PC-9 (cell line): Measurements from ENCODE around the gene LRP8. TPM values are rescaled to one million over a fixed set of nuclear protein-coding genes. Genes with fewer than 3 reads are reported as not detected.

Experiments
- BruUV-seq: library from RNA; stranded (reverse); fragments of 400-500 nt; replicated peaks from 2 replicates; lab custom pipeline; 2021; lab: Mats Ljungman, UMichigan
- CTCF ChIA-PET: fragments of 300-600 bp; sonication (Branson Sonifier 250); formaldehyde crosslinking; loops from one replicate; lab custom pipeline; 2022; ENCODE audit warnings: antibody characterized with exemption; lab: Charles Lee
- POLR2A ChIA-PET: fragments of 300-600 bp; sonication (Branson Sonifier 250); formaldehyde crosslinking; loops from one replicate; lab custom pipeline; 2022; ENCODE audit warnings: antibody characterized with exemption; ENCODE audit not compliant: unreplicated experiment; lab: Charles Lee
- DNase-seq, 2 experiments: peaks; one replicate each; pipeline versions ENCODE4 v3.0.0 to v3.0.0-alpha.2; 2015 to 2022; ENCODE audit warnings: mixed read lengths in 1 of 2
- H2AFZ ChIP-seq: fragments of 200-600 bp; sonication (generic); 2 replicates; pipeline ENCODE4 v1.8.1; 2017; ENCODE audit warnings: antibody characterized with exemption
- H3F3A ChIP-seq: fragments of 200-600 bp; sonication (generic); 2 replicates; pipeline ENCODE4 v1.8.1; 2017; ENCODE audit warnings: antibody characterized with exemption, mild to moderate bottlenecking, low read depth; ENCODE audit not compliant: insufficient read depth
- H3K27ac ChIP-seq: fragments of 200-600 bp; sonication (generic); 2 replicates; pipeline ENCODE4 v1.6.1; 2016; ENCODE audit warnings: mixed run types
- H3K27me3 ChIP-seq: fragments of 200-600 bp; sonication (generic); 2 replicates; pipeline ENCODE4 v1.6.1; 2016; ENCODE audit warnings: low read depth, mixed run types; ENCODE audit not compliant: insufficient read depth
- H3K36me3 ChIP-seq: fragments of 200-600 bp; sonication (generic); 2 replicates; pipeline ENCODE4 v1.6.1; 2016; ENCODE audit warnings: low read depth, mixed run types
- H3K4me1 ChIP-seq: fragments of 200-600 bp; sonication (generic); replicated peaks from 2 replicates; pipeline ENCODE4 v1.6.1; 2016; ENCODE audit warnings: mixed run types; ENCODE audit not compliant: insufficient read depth
- H3K4me2 ChIP-seq: fragments of 200-600 bp; sonication (generic); 2 replicates; pipeline ENCODE4 v1.6.1; 2017; ENCODE audit warnings: mixed run types
- H3K4me3 ChIP-seq: fragments of 200-600 bp; sonication (generic); 2 replicates; pipeline ENCODE4 v1.6.1; 2016; ENCODE audit warnings: mixed run types
- H3K79me2 ChIP-seq: fragments of 200-600 bp; sonication (generic); 2 replicates; pipeline ENCODE4 v1.6.1; 2017; ENCODE audit warnings: low read depth, mixed run types
- H3K9me2 ChIP-seq: fragments of 200-600 bp; sonication (generic); 2 replicates; pipeline ENCODE4 v1.8.1; 2017; ENCODE audit warnings: mild to moderate bottlenecking; ENCODE audit not compliant: insufficient read depth
- H3K9me3 ChIP-seq: fragments of 200-600 bp; sonication (generic); 2 replicates; pipeline ENCODE4 v1.8.1; 2016; ENCODE audit warnings: low read depth; ENCODE audit not compliant: insufficient read depth
- H4K20me1 ChIP-seq: fragments of 200-600 bp; sonication (generic); 2 replicates; pipeline ENCODE4 v1.8.1; 2017; ENCODE audit not compliant: insufficient read depth
- EZH2 ChIP-seq: fragments of 200-600 bp; sonication (generic); IDR thresholded peaks from 2 replicates; pipeline ENCODE4 v1.8.0; 2017; ENCODE audit warnings: antibody characterized with exemption, low read depth
- intact Hi-C: fragments of 100-400 bp; cut with micrococcal nuclease; formaldehyde crosslinking; loops from one replicate; pipeline ENCODE4 v1.10.0; 2022; ENCODE audit not compliant: unreplicated experiment
- total RNA-seq: library from RNA; stranded (reverse); gene quantifications from 2 replicates; pipeline ENCODE4 v1.2.3, GENCODE V29; 2021
- TF ChIP-seq, protein P1 (sequence below): fragments of 200-600 bp; sonication (generic); conservative IDR thresholded peaks from 2 replicates; pipeline ENCODE4 v1.6.1; 2017; ENCODE audit warnings: mixed run types, antibody characterized with exemption, mild to moderate bottlenecking, moderate library complexity

The LRP8 gene
- total RNA-seq, 1 experiment from 2014 or later: 85.3 TPM

DNA sequence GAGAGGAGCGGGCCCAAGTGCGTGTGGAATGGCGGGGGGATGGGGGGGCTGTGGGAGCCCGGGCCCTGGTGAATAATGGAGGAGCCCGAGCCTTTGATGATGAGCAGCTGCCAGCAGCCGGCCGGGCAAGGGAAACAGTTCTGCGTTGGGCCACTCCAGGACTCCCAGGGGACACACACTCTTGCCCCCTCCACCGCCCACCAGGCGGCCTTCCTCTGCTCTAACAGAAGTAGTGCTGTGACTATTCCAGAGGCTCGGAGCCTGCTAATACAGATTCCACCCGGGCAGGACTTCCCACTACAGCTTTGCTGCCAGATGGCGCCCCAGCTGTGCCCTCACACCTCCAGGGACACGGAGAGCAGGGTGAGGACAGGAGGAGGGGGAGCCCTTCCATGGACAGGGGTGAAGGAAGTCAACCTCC, 48.2 kb upstream of the LRP8 start:
- no TSS peak for BruUV-seq
- H3K9me3 ChIP-seq: no peaks in the 10 kb centered on the region
- H3K4me1 ChIP-seq: peaks cover under 1% of the 10 kb centered on the region; the same call in 1 of the 2 replicates
- TF ChIP-seq, protein P1, sequence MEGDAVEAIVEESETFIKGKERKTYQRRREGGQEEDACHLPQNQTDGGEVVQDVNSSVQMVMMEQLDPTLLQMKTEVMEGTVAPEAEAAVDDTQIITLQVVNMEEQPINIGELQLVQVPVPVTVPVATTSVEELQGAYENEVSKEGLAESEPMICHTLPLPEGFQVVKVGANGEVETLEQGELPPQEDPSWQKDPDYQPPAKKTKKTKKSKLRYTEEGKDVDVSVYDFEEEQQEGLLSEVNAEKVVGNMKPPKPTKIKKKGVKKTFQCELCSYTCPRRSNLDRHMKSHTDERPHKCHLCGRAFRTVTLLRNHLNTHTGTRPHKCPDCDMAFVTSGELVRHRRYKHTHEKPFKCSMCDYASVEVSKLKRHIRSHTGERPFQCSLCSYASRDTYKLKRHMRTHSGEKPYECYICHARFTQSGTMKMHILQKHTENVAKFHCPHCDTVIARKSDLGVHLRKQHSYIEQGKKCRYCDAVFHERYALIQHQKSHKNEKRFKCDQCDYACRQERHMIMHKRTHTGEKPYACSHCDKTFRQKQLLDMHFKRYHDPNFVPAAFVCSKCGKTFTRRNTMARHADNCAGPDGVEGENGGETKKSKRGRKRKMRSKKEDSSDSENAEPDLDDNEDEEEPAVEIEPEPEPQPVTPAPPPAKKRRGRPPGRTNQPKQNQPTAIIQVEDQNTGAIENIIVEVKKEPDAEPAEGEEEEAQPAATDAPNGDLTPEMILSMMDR: no peak
- TF ChIP-seq EZH2: no peak
- no peaks in the 10 kb centered on the region for H3K36me3 ChIP-seq
- no peak overlapping the region for H2AFZ ChIP-seq
- POLR2A ChIA-PET: no interaction called here
- no peak overlapping the region for H3K27ac ChIP-seq
- no peak for DNase-seq
- CTCF ChIA-PET: no interaction called here
- intact Hi-C loops: no loop called here
- peaks cover 1% of the 10 kb centered on the region; the same call in 1 of the 2 replicates for H3F3A ChIP-seq
- no peaks in the 10 kb centered on the region for H3K27me3 ChIP-seq
- H3K79me2 ChIP-seq: no peaks in the 10 kb centered on the region
- H3K9me2 ChIP-seq: no peaks in the 10 kb centered on the region
- no peak overlapping the region for H3K4me3 ChIP-seq
- no peaks in the 10 kb centered on the region for H4K20me1 ChIP-seq
- no peak overlapping the region for H3K4me2 ChIP-seq

DNA sequence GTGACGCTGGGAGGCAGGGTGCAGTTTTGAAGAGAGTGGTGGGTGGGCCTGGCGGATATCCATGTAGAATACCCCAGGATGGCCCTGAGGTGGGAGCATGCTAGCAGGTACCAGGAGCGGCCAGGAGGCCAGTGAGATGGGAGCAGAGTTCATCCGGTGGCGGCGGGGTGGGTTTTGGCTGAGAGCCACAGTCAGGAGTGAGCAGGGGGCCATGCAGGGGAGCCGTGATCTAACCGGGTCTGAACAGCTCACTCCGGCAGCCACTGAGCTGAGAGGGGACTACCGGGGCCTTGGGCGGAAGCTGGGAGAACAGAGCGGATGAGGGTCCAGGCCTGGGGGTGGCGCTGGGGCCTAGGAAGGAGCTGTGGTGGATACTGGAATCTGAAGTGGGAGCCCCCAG, 47.6 kb upstream of the LRP8 start:
- Histone ChIP-seq H3F3A (no peaks in the 10 kb centered on the region), H3K4me2 (no peak overlapping the region), H2AFZ (no peak overlapping the region), H3K4me1 (no peaks in the 10 kb centered on the region), H3K9me2 (no peaks in the 10 kb centered on the region), H3K79me2 (no peaks in the 10 kb centered on the region), H3K27ac (no peak overlapping the region), H4K20me1 (no peaks in the 10 kb centered on the region), H3K27me3 (no peaks in the 10 kb centered on the region), H3K36me3 (no peaks in the 10 kb centered on the region), H3K4me3 (no peak overlapping the region), H3K9me3 (no peaks in the 10 kb centered on the region)
- intact Hi-C loops: no loop called here
- CTCF ChIA-PET: no interaction called here
- no TSS peak for BruUV-seq
- POLR2A ChIA-PET: no interaction called here
- TF ChIP-seq EZH2: no peak
- TF ChIP-seq, protein P1: no peak
- DNase-seq: no peak

DNA sequence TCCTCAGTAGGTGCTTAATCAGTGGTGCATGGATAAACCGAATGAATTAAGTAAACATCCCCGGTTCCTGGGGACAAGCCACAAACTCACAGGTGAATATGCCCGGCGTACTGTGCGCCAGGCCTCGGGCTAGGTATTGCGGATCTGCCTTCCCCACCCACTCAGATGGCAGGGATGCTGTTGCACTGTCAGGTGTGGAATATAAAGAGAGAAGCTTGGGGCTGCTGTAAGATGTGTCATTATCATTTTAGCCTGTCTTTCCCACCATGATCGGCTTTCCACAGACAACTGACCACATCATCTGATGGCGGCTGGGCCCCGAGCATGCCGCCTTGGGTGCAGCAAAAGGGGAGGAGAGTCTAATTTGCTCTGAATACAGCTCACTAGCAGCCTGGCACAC, 45.4 kb upstream of the LRP8 start:
- Histone ChIP-seq H3K27ac (no peak overlapping the region), H3K36me3 (no peaks in the 10 kb centered on the region), H3K27me3 (no peaks in the 10 kb centered on the region), H3K9me3 (no peaks in the 10 kb centered on the region), H3K4me1 (no peaks in the 10 kb centered on the region), H3F3A (no peaks in the 10 kb centered on the region), H3K9me2 (no peaks in the 10 kb centered on the region), H3K79me2 (no peaks in the 10 kb centered on the region), H4K20me1 (no peaks in the 10 kb centered on the region), H3K4me2 (no peak overlapping the region), H2AFZ (no peak overlapping the region), H3K4me3 (no peak overlapping the region)
- no peak for DNase-seq
- ChIA-PET CTCF (no interaction called here), POLR2A (no interaction called here)
- intact Hi-C loops: no loop called here
- BruUV-seq: no TSS peak
- TF ChIP-seq EZH2: no peak
- TF ChIP-seq, protein P1: no peak
